KMS-11 (cell line): ENCODE data around the gene MYH14.

ENCODE experiments used
- H2AFZ ChIP-seq: fragments of 200-600 bp; sonication (generic); 2 replicates; pipeline ENCODE4 v1.6.1; 2016; ENCODE audit warnings: antibody characterized with exemption, mixed run types, low read depth
- H3K27ac ChIP-seq: fragments of 200-600 bp; sonication (generic); 2 replicates; pipeline ENCODE4 v1.6.1; 2016; ENCODE audit warnings: mild to moderate bottlenecking, mixed run types
- H3K27me3 ChIP-seq: fragments of 200-600 bp; sonication (generic); 2 replicates; pipeline ENCODE4 v1.6.1; 2017; ENCODE audit warnings: mild to moderate bottlenecking, low read depth, mixed run types, moderate library complexity; ENCODE audit not compliant: insufficient read depth
- H3K36me3 ChIP-seq: fragments of 200-600 bp; sonication (generic); 2 replicates; pipeline ENCODE4 v1.6.1; 2017; ENCODE audit warnings: mild to moderate bottlenecking, mixed run types; ENCODE audit not compliant: insufficient read depth
- H3K4me1 ChIP-seq: fragments of 200-600 bp; sonication (generic); 2 replicates; pipeline ENCODE4 v1.6.1; 2016; ENCODE audit warnings: mild to moderate bottlenecking, low read depth, mixed run types; ENCODE audit not compliant: poor library complexity, severe bottlenecking
- H3K4me2 ChIP-seq: fragments of 200-600 bp; sonication (generic); 2 replicates; pipeline ENCODE4 v1.7.0; 2016; ENCODE audit warnings: mild to moderate bottlenecking, mixed run types
- H3K4me3 ChIP-seq: fragments of 200-600 bp; sonication (generic); IDR thresholded peaks from 2 replicates; pipeline ENCODE4 v1.6.1; 2017; ENCODE audit warnings: low read depth, low read length, mixed read lengths; ENCODE audit not compliant: insufficient read depth
- H3K79me2 ChIP-seq: fragments of 200-600 bp; sonication (generic); 2 replicates; pipeline ENCODE4 v1.6.1; 2016; ENCODE audit warnings: low read depth, mixed run types; ENCODE audit not compliant: insufficient read depth
- H3K9ac ChIP-seq: fragments of 200-600 bp; sonication (generic); 2 replicates; pipeline ENCODE4 v1.6.1; 2016; ENCODE audit warnings: mild to moderate bottlenecking, mixed run types
- H4K20me1 ChIP-seq: fragments of 200-600 bp; sonication (generic); 2 replicates; pipeline ENCODE4 v1.6.1; 2016; ENCODE audit warnings: mild to moderate bottlenecking, mixed run types; ENCODE audit not compliant: insufficient read depth
- CTCF ChIP-seq: fragments of 200-600 bp; sonication (generic); conservative IDR thresholded peaks from 2 replicates; pipeline ENCODE4 v1.6.1; 2017; ENCODE audit warnings: low read depth, mild to moderate bottlenecking, antibody characterized with exemption, low read length, moderate library complexity, mixed read lengths

Gene MYH14

GRCh38 chr19:50325310-50326100, 122.1 kb downstream of the MYH14 start:
- no peaks in the 10 kb centered on the region for H3K79me2 ChIP-seq
- no peak for TF ChIP-seq CTCF
- H3K9ac ChIP-seq = no peak overlapping the region
- no peak overlapping the region for H2AFZ ChIP-seq
- no peak overlapping the region for H3K4me2 ChIP-seq
- no peak overlapping the region for H3K4me3 ChIP-seq
- no peak overlapping the region for H3K27ac ChIP-seq
- H3K36me3 ChIP-seq = no peaks in the 10 kb centered on the region
- H3K4me1 ChIP-seq = no peaks in the 10 kb centered on the region
- H4K20me1 ChIP-seq = no peaks in the 10 kb centered on the region
- H3K27me3 ChIP-seq = peaks cover 40% of the 10 kb centered on the region

- Histone ChIP-seq H3K36me3 (no peaks in the 10 kb centered on the region), H3K9ac (no peak overlapping the region), H3K4me2 (no peak overlapping the region), H3K27me3 (peaks cover 39% of the 10 kb centered on the region), H4K20me1 (no peaks in the 10 kb centered on the region), H3K79me2 (no peaks in the 10 kb centered on the region), H3K27ac (no peak overlapping the region), H3K4me3 (no peak overlapping the region), H3K4me1 (no peaks in the 10 kb centered on the region), H2AFZ (no peak overlapping the region)
- no peak for TF ChIP-seq CTCF
Observed at GRCh38 chr19:50326101-50326664, 122.8 kb downstream of the MYH14 start.

- H3K4me2 ChIP-seq = no peak overlapping the region
- H4K20me1 ChIP-seq = no peaks in the 10 kb centered on the region
- H3K27ac ChIP-seq = no peak overlapping the region
- H3K4me3 ChIP-seq = no peak overlapping the region
- peaks cover 39% of the 10 kb centered on the region for H3K27me3 ChIP-seq
- no peak overlapping the region for H2AFZ ChIP-seq
- TF ChIP-seq CTCF = no peak
- no peak overlapping the region for H3K9ac ChIP-seq
- no peaks in the 10 kb centered on the region for H3K36me3 ChIP-seq
- no peaks in the 10 kb centered on the region for H3K4me1 ChIP-seq
- no peaks in the 10 kb centered on the region for H3K79me2 ChIP-seq
Observed at GRCh38 chr19:50327013-50327412, 123.6 kb downstream of the MYH14 start.

GRCh38 chr19:50327461-50328223, 124.2 kb downstream of the MYH14 start:
- Histone ChIP-seq H3K9ac (no peak overlapping the region), H4K20me1 (no peaks in the 10 kb centered on the region), H2AFZ (no peak overlapping the region), H3K36me3 (no peaks in the 10 kb centered on the region), H3K27ac (no peak overlapping the region), H3K4me1 (no peaks in the 10 kb centered on the region), H3K27me3 (peaks cover 38% of the 10 kb centered on the region), H3K4me3 (no peak overlapping the region), H3K79me2 (no peaks in the 10 kb centered on the region), H3K4me2 (no peak overlapping the region)
- no peak for TF ChIP-seq CTCF
